Gastrocnemius medialis (tissue), 4 donors: ENCODE measurements around the gene CES4A.

ENCODE experiments used
- CTCF ChIP-seq, 5 experiments: fragments of 450-650 bp in 3 of 5; fragments of 200-600 bp in 2 of 5; sonication (generic) in 2 of 5; IDR thresholded peaks in 4 of 5; conservative IDR thresholded peaks in 1 of 5; 1 replicate in 4 of 5; 2 replicates in 1 of 5; pipeline ENCODE4 v1.5.1; 2016 to 2019; ENCODE audit warnings: antibody characterized with exemption in 5 of 5, mild to moderate bottlenecking in 3 of 5, moderate library complexity in 3 of 5
- POLR2A ChIP-seq, 2 donors: fragments of 450-650 bp; IDR thresholded peaks; one replicate each; pipeline ENCODE4 v1.6.1; 2017; ENCODE audit warnings: antibody characterized with exemption in 2 of 2, mild to moderate bottlenecking in 2 of 2, moderate library complexity in 2 of 2

GRCh38 chr16:67015313-67015731 lies 26.9 kb downstream of the CES4A start:
- TF ChIP-seq POLR2A (IDR thresholded peaks at IDR 0.05) (no peak), CTCF (IDR thresholded peaks at IDR 0.05 in 4 of 5, conservative IDR thresholded peaks at IDR 0.05 in 1 of 5) (no peak)
